Breast epithelium (tissue), 4 donors: ENCODE measurements around the gene SYTL4. TPM values are rescaled to one million over a fixed set of nuclear protein-coding genes. Genes with fewer than 3 reads are reported as not detected.
A peak's percentile ranks its signal among the peaks of the same experiment; 100 is the strongest.

Source experiments
- DNase-seq, 2 donors: peaks; one replicate each; pipeline ENCODE4 v3.0.0-alpha.2; 2019; ENCODE audit warnings: low spot score in 2 of 2
- H3K27ac ChIP-seq, 2 donors: fragments of 200-600 bp; sonication (generic) in 1 of 2; one replicate each; pipeline ENCODE4 v1.5.1; 2016 to 2019; ENCODE audit warnings: mild to moderate bottlenecking in 1 of 2
- H3K27me3 ChIP-seq, 2 donors: fragments of 200-600 bp; sonication (generic) in 1 of 2; one replicate each; pipeline versions ENCODE4 v1.5.1 to v1.6.0; 2017 to 2019; ENCODE audit warnings: control low read depth in 1 of 2, mild to moderate bottlenecking in 1 of 2
- H3K36me3 ChIP-seq: fragments of 200-600 bp; one replicate; pipeline ENCODE4 v1.5.1; 2019
- H3K4me1 ChIP-seq, 2 donors: fragments of 200-600 bp; sonication (generic); one replicate each; pipeline ENCODE4 v1.5.1; 2016 to 2019; ENCODE audit warnings: control low read depth in 1 of 2
- H3K4me3 ChIP-seq, 3 donors: fragments of 200-600 bp; sonication (generic); 1 replicate in 2 of 3; 2 replicates in 1 of 3; pipeline ENCODE4 v1.5.1; 2016 to 2019; ENCODE audit warnings: mild to moderate bottlenecking in 3 of 3, moderate library complexity in 2 of 3
- H3K9me3 ChIP-seq, 2 donors: fragments of 200-600 bp; sonication (generic) in 1 of 2; one replicate each; pipeline ENCODE4 v1.5.1; 2016 to 2019; ENCODE audit warnings: control low read depth in 1 of 2
- CTCF ChIP-seq, 3 donors: fragments of 450-650 bp; IDR thresholded peaks; one replicate each; pipeline ENCODE4 v1.5.1; 2016 to 2017; ENCODE audit warnings: antibody characterized with exemption in 3 of 3, mild to moderate bottlenecking in 3 of 3, moderate library complexity in 3 of 3
- POLR2A ChIP-seq: fragments of 450-650 bp; IDR thresholded peaks from one replicate; pipeline ENCODE4 v1.6.1; 2016; ENCODE audit warnings: antibody characterized with exemption, mild to moderate bottlenecking, moderate library complexity
- POLR2AphosphoS5 ChIP-seq, 3 donors: sonication (generic); formaldehyde crosslinking; IDR thresholded peaks; one replicate each; pipeline ENCODE4 v1.6.1; 2017; ENCODE audit warnings: antibody characterized with exemption in 3 of 3
- intact Hi-C: fragments of 100-400 bp; cut with DNase I; formaldehyde crosslinking; loops from one replicate; pipeline ENCODE4 v1.15.1; 2023; ENCODE audit warnings: low total_unique reads
- total RNA-seq, 3 donors: library from RNA; depleted of rRNA; stranded (reverse); fragments of >200 nt; gene quantifications; one replicate each; pipeline ENCODE4 v1.1.0, GENCODE V29; 2016

Gene SYTL4
- total RNA-seq, 3 donors from 2014 or later = 19.3 to 29.9 (median 25.2) TPM

DNA sequence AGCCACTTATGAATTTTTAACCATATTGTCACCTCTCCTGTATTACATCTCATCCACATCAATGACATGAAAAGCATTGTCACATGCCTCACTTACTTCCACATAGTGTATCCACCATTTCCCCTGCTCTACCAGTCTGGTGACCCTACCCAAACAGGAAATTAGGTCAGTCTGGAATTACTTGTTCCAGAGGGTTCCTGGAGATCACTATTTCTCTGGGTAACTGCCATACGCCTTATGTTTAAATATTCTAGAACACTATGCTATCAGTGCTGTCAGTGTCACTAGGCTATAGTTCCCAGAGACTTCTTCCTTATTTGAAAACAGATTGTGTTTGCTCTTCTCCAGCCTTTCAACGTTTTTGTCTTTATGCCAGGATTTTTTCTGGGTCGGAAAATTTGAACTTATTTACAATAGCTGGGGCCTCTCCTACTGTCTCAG, 73.0 kb downstream of the SYTL4 start:
- no peak for TF ChIP-seq POLR2AphosphoS5 (IDR thresholded peaks at IDR 0.05)
- TF ChIP-seq POLR2A = no peak
- TF ChIP-seq CTCF (IDR thresholded peaks at IDR 0.05) = no peak
- no peaks in the 10 kb centered on the region for H3K9me3 ChIP-seq
- H3K4me3 ChIP-seq = no peak overlapping the region
- DNase-seq = no peak
- H3K4me1 ChIP-seq = no peaks in the 10 kb centered on the region
- H3K36me3 ChIP-seq = no peaks in the 10 kb centered on the region
- intact Hi-C loops = no loop called here
- peak overlapping the region in 1 of 2 donors; percentile 33 for H3K27ac ChIP-seq
- peaks cover 0 to 39% of the 10 kb centered on the region in 2 donors for H3K27me3 ChIP-seq

GRCh38 chrX:100654261-100654660, 77.7 kb downstream of the SYTL4 start:
- peak overlapping the region in 1 of 2 donors; percentile 32 for H3K27ac ChIP-seq
- no peaks in the 10 kb centered on the region for H3K36me3 ChIP-seq
- intact Hi-C loops = no loop called here
- no peaks in the 10 kb centered on the region for H3K4me1 ChIP-seq
- TF ChIP-seq CTCF (IDR thresholded peaks at IDR 0.05) (no peak), POLR2A (no peak), POLR2AphosphoS5 (IDR thresholded peaks at IDR 0.05) (no peak)
- H3K4me3 ChIP-seq = no peak overlapping the region
- peaks cover 0 to 25% of the 10 kb centered on the region in 2 donors for H3K27me3 ChIP-seq
- no peaks in the 10 kb centered on the region for H3K9me3 ChIP-seq
- no peak for DNase-seq

DNA sequence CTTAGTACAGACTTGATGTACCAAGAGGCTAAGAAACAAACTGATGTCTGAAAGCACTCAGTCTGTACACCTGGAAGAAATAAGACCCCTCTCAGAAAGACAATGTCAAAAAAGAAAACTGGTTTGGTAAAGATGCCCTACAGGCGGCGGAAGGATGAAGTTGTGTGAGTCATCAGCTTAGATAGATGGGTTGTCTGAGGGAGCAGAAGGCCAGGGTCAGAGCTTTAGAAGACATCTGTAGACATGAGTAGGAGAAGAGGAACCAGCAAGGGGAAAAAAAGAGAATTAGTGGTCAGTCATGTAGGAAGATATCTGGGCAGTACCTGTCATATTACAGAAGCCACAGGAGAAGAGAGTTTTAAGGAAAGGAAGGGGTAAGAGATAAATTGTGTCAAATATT, 79.7 kb downstream of the SYTL4 start:
- Histone ChIP-seq H3K36me3 (no peaks in the 10 kb centered on the region), H3K4me1 (no peaks in the 10 kb centered on the region), H3K27me3 (peaks cover 0 to 33% of the 10 kb centered on the region in 2 donors), H3K9me3 (no peaks in the 10 kb centered on the region), H3K4me3 (no peak overlapping the region), H3K27ac (no peak overlapping the region)
- no peak for DNase-seq
- intact Hi-C loops = no loop called here
- TF ChIP-seq CTCF (IDR thresholded peaks at IDR 0.05) (no peak), POLR2A (no peak), POLR2AphosphoS5 (IDR thresholded peaks at IDR 0.05) (no peak)

GRCh38 chrX:100650841-100651240, 81.1 kb downstream of the SYTL4 start:
- H3K27ac ChIP-seq = peak overlapping the region; percentile 69 to 91
- TF ChIP-seq POLR2A (no peak), CTCF (IDR thresholded peaks at IDR 0.05) (no peak)
- H3K36me3 ChIP-seq = no peaks in the 10 kb centered on the region
- intact Hi-C loops = no loop called here
- H3K9me3 ChIP-seq = no peaks in the 10 kb centered on the region
- H3K4me1 ChIP-seq = no peaks in the 10 kb centered on the region
- no peak overlapping the region for H3K4me3 ChIP-seq
- DNase-seq = no peak
- H3K27me3 ChIP-seq = peaks cover 0 to 40% of the 10 kb centered on the region in 2 donors

- DNase-seq = peak in 1 of 2 donors; percentile 59
- Histone ChIP-seq H3K36me3 (no peaks in the 10 kb centered on the region), H3K9me3 (no peaks in the 10 kb centered on the region), H3K4me3 (peak overlapping the region in 1 of 3 donors; percentile 17), H3K4me1 (no peaks in the 10 kb centered on the region), H3K27ac (peak overlapping the region; percentile 69 to 91), H3K27me3 (peaks cover 0 to 41% of the 10 kb centered on the region in 2 donors)
- intact Hi-C loops = no loop called here
- TF ChIP-seq POLR2AphosphoS5 (IDR thresholded peaks at IDR 0.05) (peak; percentile 64 to 79 (median 66)), CTCF (IDR thresholded peaks at IDR 0.05) (no peak)
Observed at GRCh38 chrX:100649550-100650356, 82.2 kb downstream of the SYTL4 start.
